WERI-Rb-1 (cell line): ENCODE data around the gene PRKCE.

Experiments
- DNase-seq: peaks from one replicate; pipeline ENCODE4 v3.0.0-alpha.2; 2020
- H3K27ac ChIP-seq: fragments of 250-450 bp; sonication (Bioruptor Pico); 2 replicates; pipeline ENCODE4 v1.5.1; 2020; ENCODE audit warnings: mild to moderate bottlenecking, moderate library complexity
- H3K27me3 ChIP-seq: fragments of 250-450 bp; sonication (Bioruptor Pico); 2 replicates; pipeline ENCODE4 v1.5.1; 2021; ENCODE audit warnings: mild to moderate bottlenecking, low read depth, moderate library complexity; ENCODE audit not compliant: insufficient read depth, severe bottlenecking
- H3K36me3 ChIP-seq: fragments of 250-450 bp; sonication (Bioruptor Pico); 2 replicates; pipeline ENCODE4 v1.5.1; 2020; ENCODE audit warnings: mild to moderate bottlenecking, moderate library complexity
- H3K4me3 ChIP-seq: 2 replicates; pipeline ENCODE4 v1.5.1; 2011; ENCODE audit warnings: low read depth, mild to moderate bottlenecking, control low read depth, low read length
- H3K9me3 ChIP-seq: fragments of 250-450 bp; sonication (Bioruptor Pico); 2 replicates; pipeline ENCODE4 v1.5.1; 2021; ENCODE audit warnings: mild to moderate bottlenecking, moderate library complexity; ENCODE audit not compliant: severe bottlenecking
- CTCF ChIP-seq: IDR thresholded peaks from 2 replicates; pipeline ENCODE4 v1.5.1; 2011; ENCODE audit warnings: low read depth, mild to moderate bottlenecking, control low read depth, inconsistent platforms, low read length

Gene PRKCE

GRCh38 chr2:45651415-45652089 lies at the start of gene PRKCE:
Gene PRKCE, plus strand, starts transcription at chr2:45651675.
- TF ChIP-seq CTCF: no peak
- peak; percentile 56 for DNase-seq

GRCh38 chr2:45602624-45603023 lies 48.9 kb upstream of the PRKCE start:
- Histone ChIP-seq H3K9me3 (no peaks in the 10 kb centered on the region), H3K27me3 (no peaks in the 10 kb centered on the region), H3K27ac (no peak overlapping the region), H3K4me3 (no peak overlapping the region), H3K36me3 (peaks cover 58% of the 10 kb centered on the region)
- no peak for DNase-seq
- TF ChIP-seq CTCF: no peak

More at GRCh38 chr2:45651415-45652089, at the start of gene PRKCE:
- Histone ChIP-seq H3K36me3 (no peaks in the 10 kb centered on the region), H3K9me3 (no peaks in the 10 kb centered on the region), H3K27ac (no peak within 1 kb of the TSS), H3K4me3 (peak within 1 kb of the TSS; percentile 54), H3K27me3 (peaks cover 14% of the 10 kb centered on the region)

- DNase-seq: no peak
- no peak for TF ChIP-seq CTCF
- H3K27ac ChIP-seq: no peak overlapping the region
- H3K4me3 ChIP-seq: no peak overlapping the region
- no peaks in the 10 kb centered on the region for H3K27me3 ChIP-seq
- peaks cover 33% of the 10 kb centered on the region for H3K36me3 ChIP-seq
- no peaks in the 10 kb centered on the region for H3K9me3 ChIP-seq
These were observed 46.4 kb upstream of the PRKCE start for GRCh38 chr2:45605116-45605515.

- H3K36me3 ChIP-seq: peaks cover 17% of the 10 kb centered on the region
- no peak overlapping the region for H3K4me3 ChIP-seq
- no peak for DNase-seq
- no peak overlapping the region for H3K27ac ChIP-seq
- TF ChIP-seq CTCF: no peak
- H3K9me3 ChIP-seq: no peaks in the 10 kb centered on the region
- no peaks in the 10 kb centered on the region for H3K27me3 ChIP-seq
These were observed 44.7 kb upstream of the PRKCE start for GRCh38 chr2:45606796-45607195.

GRCh38 chr2:45607701-45608100 lies 43.8 kb upstream of the PRKCE start:
- no peaks in the 10 kb centered on the region for H3K27me3 ChIP-seq
- H3K36me3 ChIP-seq: peaks cover 15% of the 10 kb centered on the region
- peak; percentile 74 for TF ChIP-seq CTCF
- no peak overlapping the region for H3K27ac ChIP-seq
- no peak overlapping the region for H3K4me3 ChIP-seq
- H3K9me3 ChIP-seq: no peaks in the 10 kb centered on the region
- no peak for DNase-seq
